ENCODE measurements around the gene COA1.
"Not testable (repeated sequence)": the region's sequence is repeated elsewhere in the genome, so short reads cannot be mapped to it uniquely, and the experiment has no call there.

The COA1 gene

GRCh38 chr7:43727494-43727893, 1.8 kb downstream of the COA1 start:
- H3K4me1 ChIP-seq (ENCODE audit: control insufficient read depth, insufficient read depth, low read length) = no peaks in the 10 kb centered on the region
- H3K36me3 ChIP-seq (ENCODE audit: control insufficient read depth, insufficient read depth, low read length) = no peaks in the 10 kb centered on the region
- H3K27ac ChIP-seq (ENCODE audit: insufficient read depth, low read depth, low read length, poor library complexity, severe bottlenecking) = no peak overlapping the region
- no peak overlapping the region for H3K4me3 ChIP-seq (ENCODE audit: insufficient read depth, low read depth, low read length)
- 100% methylated on average over 1 of the region's 1 CpG for WGBS, 2 experiments
- H3K27me3 ChIP-seq (ENCODE audit: control insufficient read depth, insufficient read depth, low read length, poor library complexity, severe bottlenecking) = no peaks in the 10 kb centered on the region
- H3K9me3 ChIP-seq (ENCODE audit: control insufficient read depth, low read length) = no peaks in the 10 kb centered on the region

DNA sequence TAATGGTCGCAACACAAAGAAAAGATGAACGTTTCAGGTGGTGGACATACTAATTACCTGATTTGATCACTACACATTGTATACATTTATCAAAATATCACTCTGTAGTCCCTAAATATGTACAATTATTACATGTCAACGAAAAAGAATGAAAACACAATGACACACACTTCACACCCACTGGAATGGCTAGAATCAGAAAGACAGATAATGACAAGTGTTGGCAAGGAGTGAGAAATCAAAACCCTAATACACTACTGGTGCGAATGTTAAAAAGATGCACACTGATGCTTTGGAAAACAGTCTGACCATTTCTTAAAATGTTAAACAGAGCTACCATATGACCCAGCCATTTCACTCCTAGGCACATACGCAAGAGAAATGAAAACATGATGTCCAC, 2.3 kb downstream of the COA1 start:
- Histone ChIP-seq H3K4me3 (ENCODE audit: insufficient read depth, low read depth, low read length) (no peak overlapping the region), H3K36me3 (ENCODE audit: control insufficient read depth, insufficient read depth, low read length) (no peaks in the 10 kb centered on the region), H3K9me3 (ENCODE audit: control insufficient read depth, low read length) (no peaks in the 10 kb centered on the region), H3K27ac (ENCODE audit: insufficient read depth, low read depth, low read length, poor library complexity, severe bottlenecking) (no peak overlapping the region), H3K27me3 (ENCODE audit: control insufficient read depth, insufficient read depth, low read length, poor library complexity, severe bottlenecking) (no peaks in the 10 kb centered on the region), H3K4me1 (ENCODE audit: control insufficient read depth, insufficient read depth, low read length) (no peaks in the 10 kb centered on the region)
- WGBS, 2 experiments = 95 to 98% methylated on average over 4 to 5 of the region's 5 CpGs

- no peaks in the 10 kb centered on the region for H3K27me3 ChIP-seq (ENCODE audit: control insufficient read depth, insufficient read depth, low read length, poor library complexity, severe bottlenecking)
- H3K36me3 ChIP-seq (ENCODE audit: control insufficient read depth, insufficient read depth, low read length) = no peaks in the 10 kb centered on the region
- 86 to 90% methylated on average over 3 of the region's 4 CpGs for WGBS, 2 experiments
- no peaks in the 10 kb centered on the region for H3K9me3 ChIP-seq (ENCODE audit: control insufficient read depth, low read length)
- no peak overlapping the region for H3K27ac ChIP-seq (ENCODE audit: insufficient read depth, low read depth, low read length, poor library complexity, severe bottlenecking)
- no peaks in the 10 kb centered on the region for H3K4me1 ChIP-seq (ENCODE audit: control insufficient read depth, insufficient read depth, low read length)
- H3K4me3 ChIP-seq (ENCODE audit: insufficient read depth, low read depth, low read length) = no peak overlapping the region
These were observed 2.9 kb downstream of the COA1 start for GRCh38 chr7:43726466-43726865.

GRCh38 chr7:43725251-43725650, 4.1 kb downstream of the COA1 start:
- Histone ChIP-seq H3K4me3 (ENCODE audit: insufficient read depth, low read depth, low read length) (no peak overlapping the region), H3K9me3 (ENCODE audit: control insufficient read depth, low read length) (no peaks in the 10 kb centered on the region), H3K36me3 (ENCODE audit: control insufficient read depth, insufficient read depth, low read length) (no peaks in the 10 kb centered on the region), H3K4me1 (ENCODE audit: control insufficient read depth, insufficient read depth, low read length) (no peaks in the 10 kb centered on the region), H3K27me3 (ENCODE audit: control insufficient read depth, insufficient read depth, low read length, poor library complexity, severe bottlenecking) (no peaks in the 10 kb centered on the region), H3K27ac (ENCODE audit: insufficient read depth, low read depth, low read length, poor library complexity, severe bottlenecking) (no peak overlapping the region)
- WGBS, 2 experiments = 88 to 96% methylated on average over 3 of the region's 3 CpGs

DNA sequence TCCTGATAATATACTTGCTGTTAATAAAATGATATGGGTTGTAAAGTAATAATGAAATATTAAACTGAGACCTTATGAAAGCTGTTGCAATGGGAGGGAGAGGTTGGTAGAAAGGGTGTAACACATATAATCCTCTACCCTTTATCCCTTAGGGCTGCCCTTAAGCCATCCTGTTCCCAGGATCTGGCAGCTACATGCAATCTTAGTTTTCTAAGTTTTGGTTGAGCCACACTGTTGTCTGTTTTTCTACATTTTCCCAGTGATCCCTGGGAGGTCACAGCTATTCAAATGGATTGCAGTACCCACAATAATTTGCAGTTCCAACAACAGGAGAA, 6.3 kb downstream of the COA1 start:
- Histone ChIP-seq H3K4me1 (ENCODE audit: control insufficient read depth, insufficient read depth, low read length) (no peaks in the 10 kb centered on the region), H3K4me3 (ENCODE audit: insufficient read depth, low read depth, low read length) (no peak overlapping the region), H3K9me3 (ENCODE audit: control insufficient read depth, low read length) (no peaks in the 10 kb centered on the region), H3K27ac (ENCODE audit: insufficient read depth, low read depth, low read length, poor library complexity, severe bottlenecking) (no peak overlapping the region), H3K36me3 (ENCODE audit: control insufficient read depth, insufficient read depth, low read length) (no peaks in the 10 kb centered on the region), H3K27me3 (ENCODE audit: control insufficient read depth, insufficient read depth, low read length, poor library complexity, severe bottlenecking) (no peaks in the 10 kb centered on the region)

GRCh38 chr7:43721193-43721806, 8.0 kb downstream of the COA1 start:
- H3K27me3 ChIP-seq (ENCODE audit: control insufficient read depth, insufficient read depth, low read length, poor library complexity, severe bottlenecking) = no peaks in the 10 kb centered on the region
- 75 to 83% methylated on average over 1 of the region's 2 CpGs for WGBS, 2 experiments

DNA sequence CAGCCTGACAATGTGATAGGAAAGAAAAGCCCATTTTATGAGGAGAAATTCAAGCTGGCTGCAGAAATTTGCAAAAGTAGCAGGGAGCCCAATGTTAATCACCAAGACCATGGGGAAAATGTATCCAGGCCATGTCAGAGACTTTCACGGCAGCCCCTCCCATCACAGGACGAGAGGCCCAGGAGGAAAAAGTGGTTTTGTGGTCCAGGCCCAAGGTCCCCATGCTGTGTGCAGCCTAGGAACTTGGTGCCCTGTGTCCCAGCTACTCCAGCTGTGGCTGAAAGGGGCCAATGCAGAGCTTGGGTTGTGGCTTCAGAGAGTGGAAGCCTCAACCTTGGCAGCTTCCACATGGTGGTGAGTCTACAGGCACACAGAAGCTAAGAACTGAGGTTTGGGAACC, 12.7 kb downstream of the COA1 start:
- Histone ChIP-seq H3K27ac (ENCODE audit: insufficient read depth, low read depth, low read length, poor library complexity, severe bottlenecking) (no peak overlapping the region), H3K27me3 (ENCODE audit: control insufficient read depth, insufficient read depth, low read length, poor library complexity, severe bottlenecking) (no peaks in the 10 kb centered on the region), H3K9me3 (ENCODE audit: control insufficient read depth, low read length) (no peaks in the 10 kb centered on the region), H3K36me3 (ENCODE audit: control insufficient read depth, insufficient read depth, low read length) (no peaks in the 10 kb centered on the region), H3K4me3 (ENCODE audit: insufficient read depth, low read depth, low read length) (no peak overlapping the region), H3K4me1 (ENCODE audit: control insufficient read depth, insufficient read depth, low read length) (no peaks in the 10 kb centered on the region)
- 94 to 98% methylated on average over 2 of the region's 2 CpGs for WGBS, 2 experiments

More at GRCh38 chr7:43721193-43721806, 8.0 kb downstream of the COA1 start:
- H3K36me3 ChIP-seq (ENCODE audit: control insufficient read depth, insufficient read depth, low read length) = no peaks in the 10 kb centered on the region
- H3K9me3 ChIP-seq (ENCODE audit: control insufficient read depth, low read length) = no peaks in the 10 kb centered on the region
- H3K27ac ChIP-seq (ENCODE audit: insufficient read depth, low read depth, low read length, poor library complexity, severe bottlenecking) = no peak overlapping the region
- H3K4me3 ChIP-seq (ENCODE audit: insufficient read depth, low read depth, low read length) = no peak overlapping the region
- H3K4me1 ChIP-seq (ENCODE audit: control insufficient read depth, insufficient read depth, low read length) = no peaks in the 10 kb centered on the region

GRCh38 chr7:43715966-43716365, 13.4 kb downstream of the COA1 start:
- H3K36me3 ChIP-seq (ENCODE audit: control insufficient read depth, insufficient read depth, low read length); H3K27me3 ChIP-seq (ENCODE audit: control insufficient read depth, insufficient read depth, low read length, poor library complexity, severe bottlenecking); H3K4me1 ChIP-seq (ENCODE audit: control insufficient read depth, insufficient read depth, low read length); H3K9me3 ChIP-seq (ENCODE audit: control insufficient read depth, low read length); H3K4me3 ChIP-seq (ENCODE audit: insufficient read depth, low read depth, low read length); H3K27ac ChIP-seq (ENCODE audit: insufficient read depth, low read depth, low read length, poor library complexity, severe bottlenecking): not testable (repeated sequence)
- 92 to 94% methylated on average over 2 of the region's 2 CpGs for WGBS, 2 experiments

- no peaks in the 10 kb centered on the region for H3K9me3 ChIP-seq (ENCODE audit: control insufficient read depth, low read length)
- 93 to 100% methylated on average over 1 of the region's 1 CpG for WGBS, 2 experiments
- no peaks in the 10 kb centered on the region for H3K36me3 ChIP-seq (ENCODE audit: control insufficient read depth, insufficient read depth, low read length)
- H3K27me3 ChIP-seq (ENCODE audit: control insufficient read depth, insufficient read depth, low read length, poor library complexity, severe bottlenecking) = no peaks in the 10 kb centered on the region
- H3K27ac ChIP-seq (ENCODE audit: insufficient read depth, low read depth, low read length, poor library complexity, severe bottlenecking) = no peak overlapping the region
- no peak overlapping the region for H3K4me3 ChIP-seq (ENCODE audit: insufficient read depth, low read depth, low read length)
- H3K4me1 ChIP-seq (ENCODE audit: control insufficient read depth, insufficient read depth, low read length) = no peaks in the 10 kb centered on the region
These were observed 17.8 kb downstream of the COA1 start for GRCh38 chr7:43711503-43711902.

GRCh38 chr7:43708055-43708454, 21.3 kb downstream of the COA1 start:
- not testable (repeated sequence) for H3K4me1 ChIP-seq (ENCODE audit: control insufficient read depth, insufficient read depth, low read length); H3K4me3 ChIP-seq (ENCODE audit: insufficient read depth, low read depth, low read length); H3K27ac ChIP-seq (ENCODE audit: insufficient read depth, low read depth, low read length, poor library complexity, severe bottlenecking); H3K27me3 ChIP-seq (ENCODE audit: control insufficient read depth, insufficient read depth, low read length, poor library complexity, severe bottlenecking); H3K36me3 ChIP-seq (ENCODE audit: control insufficient read depth, insufficient read depth, low read length); H3K9me3 ChIP-seq (ENCODE audit: control insufficient read depth, low read length)
- 94 to 96% methylated on average over 9 of the region's 9 CpGs for WGBS, 2 experiments

DNA sequence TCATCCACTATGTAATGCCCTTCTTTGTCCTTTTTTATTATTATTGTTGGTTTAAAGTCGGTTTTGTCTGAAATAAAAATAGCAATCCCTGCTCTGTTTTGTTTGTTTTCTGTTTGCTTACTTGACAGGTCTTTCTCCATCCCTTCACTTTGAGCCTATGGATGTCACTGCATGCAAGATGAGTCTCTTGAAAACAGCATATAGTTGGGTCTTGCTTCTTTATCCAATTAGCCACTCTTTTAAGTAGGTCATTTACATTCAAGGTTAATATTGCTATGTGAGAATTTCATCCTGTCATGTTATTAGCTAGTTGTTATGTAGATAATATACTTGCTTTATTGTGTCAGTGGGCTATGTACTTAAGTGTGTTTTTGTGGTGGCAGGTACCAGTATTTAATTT, 25.8 kb downstream of the COA1 start:
- no peaks in the 10 kb centered on the region for H3K9me3 ChIP-seq (ENCODE audit: control insufficient read depth, low read length)
- H3K4me1 ChIP-seq (ENCODE audit: control insufficient read depth, insufficient read depth, low read length) = no peaks in the 10 kb centered on the region
- H3K27me3 ChIP-seq (ENCODE audit: control insufficient read depth, insufficient read depth, low read length, poor library complexity, severe bottlenecking) = no peaks in the 10 kb centered on the region
- no peak overlapping the region for H3K4me3 ChIP-seq (ENCODE audit: insufficient read depth, low read depth, low read length)
- 89 to 100% methylated on average over 1 of the region's 1 CpG for whole genome bisulfite sequencing, 2 experiments
- no peak overlapping the region for H3K27ac ChIP-seq (ENCODE audit: insufficient read depth, low read depth, low read length, poor library complexity, severe bottlenecking)
- peaks cover 5% of the 10 kb centered on the region for H3K36me3 ChIP-seq (ENCODE audit: control insufficient read depth, insufficient read depth, low read length)

Data from ectodermal cell (in vitro differentiated cells).